Duodenal mucosa (tissue), 2 donors: ENCODE results near the gene PLEKHA6.

Source experiments
- H3K27ac ChIP-seq: one replicate; pipeline ENCODE4 v1.7.0; 2013; ENCODE audit warnings: low read depth, low read length
- H3K27me3 ChIP-seq, 2 donors: one replicate each; pipeline ENCODE4 v1.7.0; 2013; ENCODE audit warnings: low read length in 2 of 2, control low read depth in 1 of 2; ENCODE audit not compliant: insufficient read depth in 2 of 2, control insufficient read depth in 1 of 2
- H3K36me3 ChIP-seq, 2 donors: one replicate each; pipeline ENCODE4 v1.7.0; 2013; ENCODE audit warnings: low read length in 2 of 2, control low read depth in 1 of 2; ENCODE audit not compliant: insufficient read depth in 2 of 2, control insufficient read depth in 1 of 2
- H3K4me1 ChIP-seq, 2 donors: one replicate each; pipeline ENCODE4 v1.7.0; 2013; ENCODE audit warnings: low read length in 2 of 2, control low read depth in 1 of 2; ENCODE audit not compliant: insufficient read depth in 2 of 2, control insufficient read depth in 1 of 2
- H3K4me3 ChIP-seq, 2 donors: one replicate each; pipeline ENCODE4 v1.7.0; 2013; ENCODE audit warnings: low read length in 2 of 2, low read depth in 1 of 2
- H3K9ac ChIP-seq, 2 donors: one replicate each; pipeline ENCODE4 v1.7.0; 2013; ENCODE audit warnings: low read length in 2 of 2, low read depth in 1 of 2
- H3K9me3 ChIP-seq, 2 donors: one replicate each; pipeline ENCODE4 v1.7.0; 2013; ENCODE audit warnings: low read length in 2 of 2, control low read depth in 1 of 2; ENCODE audit not compliant: control insufficient read depth in 1 of 2

The PLEKHA6 gene

DNA sequence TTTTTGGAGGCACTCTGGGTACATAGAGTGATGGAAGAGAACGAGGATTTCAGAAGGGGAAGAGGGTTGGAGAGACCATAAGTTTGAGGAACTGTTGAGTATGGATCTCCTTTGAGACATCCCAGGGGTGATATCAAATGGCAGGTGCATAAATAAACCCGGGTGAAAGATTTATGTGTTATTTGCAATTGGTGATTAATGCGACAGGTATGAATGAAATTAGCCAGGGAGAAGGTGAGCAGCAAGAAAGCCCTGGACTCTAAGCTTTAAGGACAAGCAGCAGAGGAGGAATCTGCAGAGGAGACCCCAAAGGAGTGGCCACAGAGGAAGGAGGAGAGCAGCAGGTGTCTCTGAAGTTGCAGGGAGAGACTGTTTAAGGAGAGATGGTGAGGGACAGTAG lies 184.8 kb downstream of the PLEKHA6 start:
- H3K27ac ChIP-seq: no peak overlapping the region
- no peak overlapping the region for H3K9ac ChIP-seq
- H3K9me3 ChIP-seq: peaks cover 7 to 9% of the 10 kb centered on the region in 2 donors
- no peak overlapping the region for H3K4me3 ChIP-seq
- H3K4me1 ChIP-seq: peaks cover 6 to 7% of the 10 kb centered on the region in 2 donors
- peaks cover 0 to 4% of the 10 kb centered on the region in 2 donors for H3K27me3 ChIP-seq
- H3K36me3 ChIP-seq: no peaks in the 10 kb centered on the region

DNA sequence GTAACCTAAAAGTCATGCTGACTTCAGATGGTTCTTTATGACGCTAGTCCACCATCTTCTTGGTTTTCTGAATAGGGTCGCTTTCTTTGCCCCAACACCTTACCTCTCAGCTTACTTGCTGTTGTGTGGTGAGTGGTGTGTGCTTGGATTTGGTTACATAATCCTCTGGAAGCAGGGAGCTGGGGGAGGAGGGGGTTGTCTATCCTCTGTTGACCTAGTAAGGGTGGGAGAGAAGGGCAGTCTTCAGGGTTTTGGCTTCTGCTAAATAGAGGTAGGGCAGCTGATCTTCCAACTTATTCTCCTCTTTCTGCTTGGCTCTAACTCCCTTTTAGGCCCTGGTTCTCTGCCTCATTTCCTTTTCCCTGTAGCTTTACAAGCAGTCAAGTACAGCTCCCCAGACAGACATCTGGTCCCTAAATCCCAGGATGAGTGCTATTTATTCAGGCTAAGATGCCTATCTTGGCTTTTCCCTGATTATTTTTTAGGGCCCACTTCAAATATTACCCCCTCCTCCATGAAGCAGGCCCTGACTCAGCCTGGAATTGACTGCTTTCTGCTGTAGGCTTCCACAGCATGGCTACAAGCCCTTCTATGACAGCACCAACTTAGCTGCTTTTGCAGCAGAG lies 187.2 kb downstream of the PLEKHA6 start:
- Histone ChIP-seq H3K9ac (no peak overlapping the region), H3K4me1 (peaks cover 4% of the 10 kb centered on the region in 2 donors), H3K36me3 (no peaks in the 10 kb centered on the region), H3K9me3 (peaks cover 20% of the 10 kb centered on the region in 2 donors), H3K4me3 (no peak overlapping the region), H3K27me3 (no peaks in the 10 kb centered on the region), H3K27ac (no peak overlapping the region)

GRCh38 chr1:204171751-204172178 lies 188.0 kb downstream of the PLEKHA6 start:
- Histone ChIP-seq H3K4me1 (no peaks in the 10 kb centered on the region), H3K36me3 (no peaks in the 10 kb centered on the region), H3K27me3 (no peaks in the 10 kb centered on the region), H3K4me3 (no peak overlapping the region), H3K9me3 (peaks cover 20% of the 10 kb centered on the region in 2 donors), H3K27ac (no peak overlapping the region), H3K9ac (no peak overlapping the region)

- no peaks in the 10 kb centered on the region for H3K4me1 ChIP-seq
- H3K27ac ChIP-seq: no peak overlapping the region
- no peak overlapping the region for H3K9ac ChIP-seq
- H3K36me3 ChIP-seq: no peaks in the 10 kb centered on the region
- no peak overlapping the region for H3K4me3 ChIP-seq
- H3K27me3 ChIP-seq: no peaks in the 10 kb centered on the region
- peaks cover 20% of the 10 kb centered on the region in 2 donors for H3K9me3 ChIP-seq
These were observed 189.1 kb downstream of the PLEKHA6 start for GRCh38 chr1:204170494-204171155.

GRCh38 chr1:204169858-204170257 lies 189.9 kb downstream of the PLEKHA6 start:
- Histone ChIP-seq H3K9ac (no peak overlapping the region), H3K9me3 (peaks cover 20% of the 10 kb centered on the region in 2 donors), H3K27me3 (no peaks in the 10 kb centered on the region), H3K27ac (no peak overlapping the region), H3K36me3 (no peaks in the 10 kb centered on the region), H3K4me1 (no peaks in the 10 kb centered on the region), H3K4me3 (no peak overlapping the region)
